Spleen (tissue), 7 donors: ENCODE results near the gene PPM1M.

Experiments used
- POLR2A ChIP-seq, 3 donors: fragments of 450-650 bp; IDR thresholded peaks; one replicate each; pipeline ENCODE4 v1.5.1; 2017; ENCODE audit warnings: antibody characterized with exemption in 3 of 3, mild to moderate bottlenecking in 1 of 3
- POLR2AphosphoS5 ChIP-seq, 3 donors: sonication (generic); formaldehyde crosslinking; IDR thresholded peaks; one replicate each; pipeline ENCODE4 v1.5.1; 2017; ENCODE audit warnings: antibody characterized with exemption in 3 of 3
- TF ChIP-seq, protein P1 (sequence below), 11 experiments: fragments of 200-600 bp in 7 of 11; fragments of 450-650 bp in 4 of 11; sonication (generic) in 4 of 11; IDR thresholded peaks in 8 of 11; conservative IDR thresholded peaks in 3 of 11; 1 replicate in 7 of 11; 2 replicates in 4 of 11; pipeline versions ENCODE4 v1.4.0 to v1.8.0; 2016 to 2021; ENCODE audit warnings: antibody characterized with exemption in 11 of 11, inconsistent platforms in 4 of 11, mild to moderate bottlenecking in 1 of 11
- donor health status: DM: no; HTN: no; CAD: no; lungs with moderate emphysema.
- donor health status: DM: no; HTN: no; CAD: no.
- donor health status: DM: no; HTN: no; CAD: no.

DNA sequence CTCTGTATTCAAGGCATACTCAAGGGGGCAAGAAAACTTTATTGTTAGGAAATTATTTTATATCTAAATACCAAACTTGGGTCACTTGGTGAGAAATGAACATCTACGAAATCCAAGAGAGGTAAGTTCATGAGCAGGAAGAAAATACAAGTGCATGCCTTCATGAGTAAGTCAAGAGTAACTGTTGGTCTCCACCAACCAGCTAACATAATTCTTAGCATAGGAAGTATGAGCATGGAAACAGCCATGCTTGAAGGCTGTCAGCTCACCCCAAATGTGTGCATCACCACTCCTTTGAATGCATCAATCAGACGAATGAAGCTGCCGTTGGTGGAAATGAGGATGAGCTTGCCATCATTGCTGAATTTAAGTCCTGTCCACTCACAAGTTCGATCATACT is 13.9 kb downstream of the PPM1M start:
- TF ChIP-seq, protein P1, sequence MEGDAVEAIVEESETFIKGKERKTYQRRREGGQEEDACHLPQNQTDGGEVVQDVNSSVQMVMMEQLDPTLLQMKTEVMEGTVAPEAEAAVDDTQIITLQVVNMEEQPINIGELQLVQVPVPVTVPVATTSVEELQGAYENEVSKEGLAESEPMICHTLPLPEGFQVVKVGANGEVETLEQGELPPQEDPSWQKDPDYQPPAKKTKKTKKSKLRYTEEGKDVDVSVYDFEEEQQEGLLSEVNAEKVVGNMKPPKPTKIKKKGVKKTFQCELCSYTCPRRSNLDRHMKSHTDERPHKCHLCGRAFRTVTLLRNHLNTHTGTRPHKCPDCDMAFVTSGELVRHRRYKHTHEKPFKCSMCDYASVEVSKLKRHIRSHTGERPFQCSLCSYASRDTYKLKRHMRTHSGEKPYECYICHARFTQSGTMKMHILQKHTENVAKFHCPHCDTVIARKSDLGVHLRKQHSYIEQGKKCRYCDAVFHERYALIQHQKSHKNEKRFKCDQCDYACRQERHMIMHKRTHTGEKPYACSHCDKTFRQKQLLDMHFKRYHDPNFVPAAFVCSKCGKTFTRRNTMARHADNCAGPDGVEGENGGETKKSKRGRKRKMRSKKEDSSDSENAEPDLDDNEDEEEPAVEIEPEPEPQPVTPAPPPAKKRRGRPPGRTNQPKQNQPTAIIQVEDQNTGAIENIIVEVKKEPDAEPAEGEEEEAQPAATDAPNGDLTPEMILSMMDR (IDR thresholded peaks at IDR 0.05 in 8 of 11, conservative IDR thresholded peaks at IDR 0.05 in 3 of 11) = no peak
- TF ChIP-seq POLR2A (IDR thresholded peaks at IDR 0.05) (no peak), POLR2AphosphoS5 (IDR thresholded peaks at IDR 0.05) (no peak)
